Measurements from ENCODE around the gene WIPF1.

WIPF1 gene

GRCh38 chr2:174618179-174618578 is 20.6 kb upstream of the WIPF1 start:
- TF ChIP-seq CTCF (conservative IDR thresholded peaks at IDR 0.05; ENCODE audit: low read length), result no peak

GRCh38 chr2:174617718-174618117 is 20.1 kb upstream of the WIPF1 start:
- no peak for TF ChIP-seq CTCF (conservative IDR thresholded peaks at IDR 0.05; ENCODE audit: low read length)
- no peak for DNase-seq (ENCODE audit: low read depth)
- no peak overlapping the region for H3K4me3 ChIP-seq (ENCODE audit: low read length)

More at GRCh38 chr2:174618179-174618578, 20.6 kb upstream of the WIPF1 start:
- no peak overlapping the region for H3K4me3 ChIP-seq (ENCODE audit: low read length)
- DNase-seq (ENCODE audit: low read depth), result no peak

GRCh38 chr2:174617120-174617519 is 19.5 kb upstream of the WIPF1 start:
- no peak overlapping the region for H3K4me3 ChIP-seq (ENCODE audit: low read length)
- peak; percentile 52 for DNase-seq (ENCODE audit: low read depth)
- no peak; the same call in 1 of the 2 replicates for TF ChIP-seq CTCF (conservative IDR thresholded peaks at IDR 0.05; ENCODE audit: low read length)

GRCh38 chr2:174615871-174616436 is 18.4 kb upstream of the WIPF1 start:
- DNase-seq (ENCODE audit: low read depth), result peak; percentile 73
- TF ChIP-seq CTCF (conservative IDR thresholded peaks at IDR 0.05; ENCODE audit: low read length), result no peak

GRCh38 chr2:174614261-174614660 is 16.7 kb upstream of the WIPF1 start:
- no peak overlapping the region for H3K4me3 ChIP-seq (ENCODE audit: low read length)
- TF ChIP-seq CTCF (conservative IDR thresholded peaks at IDR 0.05; ENCODE audit: low read length), result no peak
- peak; percentile 95 for DNase-seq (ENCODE audit: low read depth)

More at GRCh38 chr2:174615871-174616436, 18.4 kb upstream of the WIPF1 start:
- H3K4me3 ChIP-seq (ENCODE audit: low read length), result no peak overlapping the region

GRCh38 chr2:174613531-174613930 is 15.9 kb upstream of the WIPF1 start:
- no peak for TF ChIP-seq CTCF (conservative IDR thresholded peaks at IDR 0.05; ENCODE audit: low read length)
- no peak for DNase-seq (ENCODE audit: low read depth)
- no peak overlapping the region for H3K4me3 ChIP-seq (ENCODE audit: low read length)

- no peak for DNase-seq (ENCODE audit: low read depth)
- H3K4me3 ChIP-seq (ENCODE audit: low read length), result no peak overlapping the region
- no peak for TF ChIP-seq CTCF (conservative IDR thresholded peaks at IDR 0.05; ENCODE audit: low read length)
Observed at GRCh38 chr2:174612970-174613369, 15.4 kb upstream of the WIPF1 start.

Measured in AG10803 (cell line).